ENCODE measurements around the gene TEX44.
A peak's percentile ranks its signal among the peaks of the same experiment; 100 is the strongest.

TEX44 gene

GRCh38 chr2:231604685-231605606 lies 12.3 kb downstream of the TEX44 start:
- DNase-seq (ENCODE audit: low read depth), result peak; percentile 96

GRCh38 chr2:231605607-231606091 lies 13.0 kb downstream of the TEX44 start:
- DNase-seq (ENCODE audit: low read depth), result no peak

- DNase-seq (ENCODE audit: low read depth), result no peak
Observed at GRCh38 chr2:231606941-231607340, 14.3 kb downstream of the TEX44 start.

- peak; percentile 67 for DNase-seq (ENCODE audit: low read depth)
Observed at GRCh38 chr2:231611273-231612108, 18.8 kb downstream of the TEX44 start.

- peak; percentile 75 for DNase-seq (ENCODE audit: low read depth)
Observed at GRCh38 chr2:231612109-231612455, 19.4 kb downstream of the TEX44 start.

- DNase-seq (ENCODE audit: low read depth), result peak; percentile 95
Observed at GRCh38 chr2:231612456-231613330, 20.0 kb downstream of the TEX44 start.

- peak; percentile 27 for DNase-seq (ENCODE audit: low read depth)
Observed at GRCh38 chr2:231613331-231613662, 20.6 kb downstream of the TEX44 start.

GRCh38 chr2:231613663-231614558 lies 21.2 kb downstream of the TEX44 start:
- DNase-seq (ENCODE audit: low read depth), result peak; percentile 87

GRCh38 chr2:231614559-231615057 lies 21.9 kb downstream of the TEX44 start:
- DNase-seq (ENCODE audit: low read depth), result no peak

GRCh38 chr2:231615058-231615671 lies 22.5 kb downstream of the TEX44 start:
- DNase-seq (ENCODE audit: low read depth), result no peak

GRCh38 chr2:231616296-231616695 lies 23.6 kb downstream of the TEX44 start:
- DNase-seq (ENCODE audit: low read depth), result no peak

- no peak for DNase-seq (ENCODE audit: low read depth)
Observed at GRCh38 chr2:231617059-231617926, 24.6 kb downstream of the TEX44 start.

GRCh38 chr2:231621051-231621879 lies 28.6 kb downstream of the TEX44 start:
- DNase-seq (ENCODE audit: low read depth), result peak; percentile 58

- no peak for DNase-seq (ENCODE audit: low read depth)
Observed at GRCh38 chr2:231622963-231623362, 30.3 kb downstream of the TEX44 start.

- no peak for DNase-seq (ENCODE audit: low read depth)
Observed at GRCh38 chr2:231626449-231626848, 33.8 kb downstream of the TEX44 start.

GRCh38 chr2:231627384-231628120 lies 34.9 kb downstream of the TEX44 start:
- DNase-seq (ENCODE audit: low read depth), result no peak

GRCh38 chr2:231632559-231633142 lies 40.0 kb downstream of the TEX44 start:
- peak; percentile 74 for DNase-seq (ENCODE audit: low read depth)

Measured in iris pigment epithelial cell (primary cell).